ENCODE data around the gene ENTREP3.
A peak's percentile ranks its signal among the peaks of the same experiment; 100 is the strongest.

The ENTREP3 gene

DNA sequence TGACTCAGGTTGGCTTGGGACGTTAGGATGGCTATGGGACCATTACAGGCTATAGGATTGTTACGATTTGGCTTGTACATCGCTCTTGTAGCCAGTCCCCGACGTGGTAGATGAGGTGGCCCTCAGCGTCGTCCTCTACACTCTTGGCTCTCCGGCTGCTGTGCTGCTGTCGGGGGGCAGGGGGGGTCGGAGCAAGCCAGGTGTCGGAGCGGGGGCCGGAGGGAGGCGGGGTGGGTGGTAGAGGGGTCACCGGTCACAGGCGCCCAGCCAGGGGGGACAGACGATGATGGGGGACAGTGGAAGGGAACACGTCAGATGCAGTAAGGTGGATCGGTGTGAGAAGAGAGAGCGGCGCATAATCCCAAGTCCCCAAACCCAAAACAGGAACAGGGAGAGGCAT is 13.3 kb upstream of the ENTREP3 start:
- no peak overlapping the region for H3K4me3 ChIP-seq (ENCODE audit: low read length)
- TF ChIP-seq ZNF274 (IDR thresholded peaks at IDR 0.05; ENCODE audit: low read depth, low read length) = no peak

DNA sequence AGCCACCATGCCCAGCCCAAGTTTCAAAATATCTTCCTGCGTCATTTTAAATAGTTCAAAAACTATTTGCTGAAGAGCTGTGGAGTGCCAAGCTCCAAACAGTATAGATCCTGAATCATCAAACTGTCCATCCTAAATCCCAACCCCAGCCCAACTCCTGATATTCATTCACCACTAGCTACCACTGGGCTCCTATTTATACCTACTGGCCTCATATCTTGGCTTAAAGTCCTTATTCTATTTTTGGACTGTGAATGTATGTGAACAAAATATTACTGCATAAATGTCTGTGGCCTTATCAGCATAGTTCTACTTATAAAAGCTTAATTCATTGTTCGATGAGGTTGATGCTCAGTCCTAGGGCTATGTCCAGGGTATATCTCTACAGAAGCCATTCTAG is 12.1 kb upstream of the ENTREP3 start:
- no peak overlapping the region for H3K4me3 ChIP-seq (ENCODE audit: low read length)
- no peak for TF ChIP-seq ZNF274 (IDR thresholded peaks at IDR 0.05; ENCODE audit: low read depth, low read length)

DNA sequence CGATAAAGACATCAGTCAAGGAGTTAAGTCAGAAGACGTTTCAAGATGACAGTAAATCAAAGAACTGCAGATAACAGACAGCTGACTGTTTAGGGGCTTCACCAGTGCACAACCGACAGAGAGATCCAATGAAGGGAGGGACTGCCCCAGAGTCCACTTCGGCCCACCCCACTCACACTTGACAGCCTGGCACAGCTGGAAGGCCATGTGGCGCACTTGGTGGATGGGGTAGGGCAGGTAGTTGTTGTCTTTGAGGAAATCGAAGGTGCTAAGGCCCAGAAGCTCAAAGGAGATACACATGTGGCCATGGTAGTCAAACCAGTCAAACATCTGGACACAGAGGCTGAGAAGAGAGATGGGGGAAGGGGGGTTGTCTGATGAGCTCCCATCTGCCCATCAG is 11.3 kb upstream of the ENTREP3 start:
- H3K4me3 ChIP-seq (ENCODE audit: low read length) = no peak overlapping the region
- no peak for TF ChIP-seq ZNF274 (IDR thresholded peaks at IDR 0.05; ENCODE audit: low read depth, low read length)

DNA sequence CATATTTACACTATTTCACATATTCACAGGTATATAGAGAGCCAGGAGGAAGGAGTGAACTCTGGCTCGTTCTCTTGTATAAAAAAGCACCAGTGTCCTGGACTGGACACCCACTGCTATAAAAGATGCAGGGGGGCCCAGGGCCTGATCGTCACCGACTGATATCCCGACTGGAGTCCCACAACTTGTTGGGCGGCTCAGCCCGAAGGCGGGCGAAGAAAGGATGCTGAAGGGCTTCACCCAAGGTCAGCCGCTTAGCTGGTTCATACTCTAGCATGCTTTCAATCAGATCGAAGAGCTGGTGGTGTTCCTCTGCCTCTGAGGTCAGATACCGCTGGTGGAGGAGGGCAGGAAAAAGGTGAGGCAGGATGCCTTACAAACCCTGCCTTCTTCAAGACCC is 7.8 kb upstream of the ENTREP3 start:
- H3K4me3 ChIP-seq (ENCODE audit: low read length) = no peak overlapping the region
- no peak for TF ChIP-seq ZNF274 (IDR thresholded peaks at IDR 0.05; ENCODE audit: low read depth, low read length)

DNA sequence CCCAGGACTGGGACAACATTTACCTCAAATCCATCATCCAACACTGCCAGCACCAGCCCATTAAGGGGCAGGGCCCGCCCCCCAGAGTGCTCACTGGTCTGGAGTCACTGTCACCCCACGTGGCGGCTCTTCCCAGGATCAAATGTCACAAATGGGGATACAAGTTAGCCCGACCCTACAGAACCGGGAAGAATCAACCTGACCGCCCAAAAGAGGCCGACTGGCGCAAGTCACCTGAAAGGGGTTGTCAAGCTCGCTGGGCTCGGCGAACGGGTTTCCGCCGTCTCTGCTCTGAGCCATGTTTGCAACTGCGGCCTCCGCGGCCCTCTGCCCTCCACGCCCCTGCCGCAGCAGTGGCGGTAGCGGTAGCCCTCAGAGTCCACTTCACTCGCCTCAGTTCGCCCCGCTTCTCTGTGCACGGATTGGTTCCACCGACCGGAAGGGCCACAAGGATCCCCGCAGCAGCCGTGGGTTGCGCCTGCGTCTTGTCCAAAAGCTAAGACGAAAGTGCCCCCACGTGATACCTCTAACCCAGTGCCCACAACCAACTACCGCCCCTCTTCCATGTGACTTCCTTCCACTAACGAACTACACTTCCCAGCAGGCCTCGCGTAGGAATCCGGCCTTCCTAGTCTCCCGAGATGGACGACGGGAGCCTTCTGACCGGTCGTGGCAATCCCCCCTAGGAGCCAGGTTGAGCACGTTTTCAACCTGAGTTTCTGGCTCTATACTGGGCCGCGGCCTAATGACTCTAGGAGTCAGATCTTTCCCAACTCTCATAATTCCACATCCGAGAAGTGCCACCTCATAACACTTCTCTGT is 6.8 kb upstream of the ENTREP3 start, which contains the start of gene SCAMP3:
Gene SCAMP3, minus strand, starts transcription at position 509 of the 822 bp plus-strand sequence. Its CDS starts 209 bp downstream, at position 300.
- peak within 1 kb of the TSS; percentile 82 for H3K4me3 ChIP-seq (ENCODE audit: low read length)
- TF ChIP-seq ZNF274 (IDR thresholded peaks at IDR 0.05; ENCODE audit: low read depth, low read length) = no peak

DNA sequence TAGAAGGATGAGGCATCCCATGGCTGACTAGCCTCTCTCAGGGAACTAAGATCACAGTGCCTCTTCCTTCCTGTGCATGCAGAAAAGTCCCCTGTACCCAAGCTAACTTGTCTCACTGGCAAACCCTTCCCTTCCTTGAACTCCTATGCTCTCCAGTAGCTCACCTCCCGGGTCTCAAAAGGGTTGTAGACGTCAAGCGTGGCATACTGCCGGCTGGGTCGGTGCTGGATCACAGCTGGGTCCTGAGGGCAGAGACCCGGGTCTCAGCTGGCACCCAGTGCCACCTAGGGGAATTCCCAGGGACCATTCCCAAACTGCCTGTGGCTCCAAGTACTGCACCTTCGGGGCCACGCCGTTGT is 6.2 kb upstream of the ENTREP3 start:
- H3K4me3 ChIP-seq (ENCODE audit: low read length) = peak overlapping the region; percentile 82
- TF ChIP-seq ZNF274 (IDR thresholded peaks at IDR 0.05; ENCODE audit: low read depth, low read length) = no peak

DNA sequence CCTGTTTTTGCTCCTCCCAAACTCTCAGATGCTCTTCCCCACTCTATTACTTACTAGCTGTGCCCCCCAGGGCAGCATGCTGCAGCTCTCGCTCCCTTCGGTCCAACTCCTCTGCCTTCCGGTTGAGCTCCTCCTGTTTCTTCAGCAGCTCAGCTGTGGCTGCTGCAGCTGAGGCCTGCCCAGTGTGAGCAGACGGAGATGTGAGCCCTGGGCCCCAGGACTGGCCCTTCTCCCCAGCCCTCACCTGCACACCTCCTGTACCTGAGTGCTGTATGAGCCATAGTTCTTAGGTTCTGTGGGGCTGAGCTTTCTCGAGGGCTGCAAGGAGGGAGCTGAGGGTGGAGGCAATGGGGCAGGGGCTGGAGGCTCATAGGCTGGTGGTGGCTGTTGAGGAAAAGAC is 5.0 kb upstream of the ENTREP3 start:
- H3K4me3 ChIP-seq (ENCODE audit: low read length) = no peak overlapping the region

DNA sequence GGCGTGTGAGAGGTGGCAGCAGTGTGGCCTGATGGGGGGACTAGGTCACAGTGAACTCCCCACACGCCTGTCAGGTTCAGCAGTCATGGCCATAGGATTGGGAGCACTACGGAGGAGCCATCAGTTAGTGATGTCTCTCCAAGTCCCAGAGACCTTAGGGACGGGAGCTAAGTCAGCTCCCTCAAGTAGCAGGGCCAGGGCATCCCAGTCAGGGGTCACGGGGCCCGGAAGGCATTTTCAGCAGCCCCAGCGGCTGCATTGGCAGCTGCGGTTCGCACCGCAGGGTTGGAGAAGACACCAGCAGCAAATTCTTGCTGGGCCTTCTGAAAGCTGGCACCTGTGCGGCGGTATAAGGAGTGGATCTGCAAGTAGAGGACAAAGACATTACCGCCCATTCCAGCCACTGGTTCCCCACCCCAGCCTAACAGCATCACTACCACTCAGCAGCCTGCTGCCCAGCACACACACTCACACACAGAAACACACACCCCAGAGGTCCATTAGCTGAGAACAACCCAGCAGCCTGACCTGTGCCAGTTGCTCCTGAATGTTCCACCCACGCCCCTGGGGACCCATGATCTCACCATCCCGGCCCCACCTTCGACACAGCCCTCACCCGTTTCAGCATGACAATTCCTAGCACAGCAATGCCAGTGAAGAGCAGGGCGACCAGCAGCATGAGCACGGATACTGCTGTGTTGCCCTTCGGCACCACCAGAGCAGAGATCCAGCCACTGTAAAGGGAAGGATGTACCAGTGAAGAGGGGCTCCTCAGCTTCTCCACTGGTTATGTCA is 972 bp upstream of the ENTREP3 start:
- no peak for TF ChIP-seq ZNF274 (IDR thresholded peaks at IDR 0.05; ENCODE audit: low read depth, low read length)
- H3K4me3 ChIP-seq (ENCODE audit: low read length) = no peak overlapping the region; the same call in 1 of the 2 replicates

More for the DNA sequence above, 5.0 kb upstream of the ENTREP3 start:
- no peak for TF ChIP-seq ZNF274 (IDR thresholded peaks at IDR 0.05; ENCODE audit: low read depth, low read length)

DNA sequence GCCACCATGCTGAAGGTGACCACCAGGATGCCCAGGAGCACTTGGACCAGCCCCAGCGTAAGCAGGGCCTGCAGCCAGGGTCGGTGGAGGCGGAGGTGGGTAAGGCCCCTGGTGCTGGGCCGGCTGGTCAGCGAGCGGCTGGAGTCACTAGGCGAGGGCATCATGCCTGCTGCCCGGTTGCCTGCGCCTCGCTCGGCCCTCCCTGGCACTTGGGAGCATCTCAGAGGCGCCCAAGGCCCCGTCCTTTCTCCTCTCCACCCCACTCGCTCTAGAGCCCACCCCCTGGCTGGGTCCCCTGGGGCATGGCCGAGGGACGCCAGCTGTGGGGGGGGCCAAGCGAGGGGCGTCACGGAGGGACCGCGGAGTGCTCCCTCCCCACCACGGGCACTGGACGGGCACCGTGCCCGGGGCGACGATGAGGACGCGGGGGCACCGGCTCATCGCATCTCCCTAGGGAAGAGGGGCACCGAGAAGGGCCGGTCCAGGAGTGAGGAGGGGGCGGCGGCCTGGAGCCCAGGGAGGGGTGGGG is 505 bp downstream of the ENTREP3 start:
- peak overlapping the region; percentile 89 for H3K4me3 ChIP-seq (ENCODE audit: low read length)
- TF ChIP-seq ZNF274 (IDR thresholded peaks at IDR 0.05; ENCODE audit: low read depth, low read length) = no peak

DNA sequence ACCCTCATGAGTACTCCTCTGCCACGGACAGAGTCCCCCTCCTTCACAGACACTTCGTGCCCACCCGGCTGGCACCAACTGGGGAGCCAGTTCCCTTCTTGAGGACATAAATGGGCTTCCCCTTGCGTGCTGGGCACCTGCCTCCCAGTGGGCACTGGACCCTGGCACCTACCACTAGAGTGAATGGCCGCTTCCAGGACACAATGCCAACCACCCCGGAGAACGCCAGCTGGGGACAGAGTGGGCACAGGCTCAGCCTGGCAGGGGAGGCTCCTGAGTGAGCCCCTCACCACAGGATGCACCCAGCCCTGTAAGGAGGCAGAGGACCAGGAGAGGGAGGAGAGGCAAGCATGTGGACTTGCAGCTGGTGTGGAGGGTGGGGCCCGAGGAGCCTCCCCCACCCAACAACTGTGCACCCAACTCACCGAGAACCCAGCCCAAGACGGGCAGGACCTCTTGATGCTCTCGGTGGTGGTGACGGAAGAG is 1.0 kb downstream of the ENTREP3 start:
- no peak for TF ChIP-seq ZNF274 (IDR thresholded peaks at IDR 0.05; ENCODE audit: low read depth, low read length)
- peak overlapping the region; percentile 89 for H3K4me3 ChIP-seq (ENCODE audit: low read length)

DNA sequence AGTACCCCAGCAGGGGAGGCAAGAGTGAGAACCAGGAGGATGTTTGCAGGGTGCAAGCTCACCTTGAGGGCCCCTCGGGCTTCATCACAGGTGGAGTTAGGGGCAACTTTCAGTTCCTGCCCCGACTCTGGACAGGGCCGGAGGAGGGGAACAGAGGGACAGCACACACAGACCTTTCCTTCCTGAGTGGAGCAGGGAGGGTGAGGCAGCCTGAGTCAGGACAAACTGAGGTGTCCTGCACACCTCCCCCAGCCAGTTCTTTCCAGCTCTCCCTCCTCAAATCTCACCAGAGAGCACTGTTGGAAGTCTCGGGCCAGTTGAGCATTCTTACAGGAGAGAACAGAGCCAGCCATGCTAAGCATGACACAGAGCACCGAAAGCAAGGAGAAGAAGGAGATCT is 1.5 kb downstream of the ENTREP3 start:
- TF ChIP-seq ZNF274 (IDR thresholded peaks at IDR 0.05; ENCODE audit: low read depth, low read length) = no peak
- no peak overlapping the region; the same call in 1 of the 2 replicates for H3K4me3 ChIP-seq (ENCODE audit: low read length)

DNA sequence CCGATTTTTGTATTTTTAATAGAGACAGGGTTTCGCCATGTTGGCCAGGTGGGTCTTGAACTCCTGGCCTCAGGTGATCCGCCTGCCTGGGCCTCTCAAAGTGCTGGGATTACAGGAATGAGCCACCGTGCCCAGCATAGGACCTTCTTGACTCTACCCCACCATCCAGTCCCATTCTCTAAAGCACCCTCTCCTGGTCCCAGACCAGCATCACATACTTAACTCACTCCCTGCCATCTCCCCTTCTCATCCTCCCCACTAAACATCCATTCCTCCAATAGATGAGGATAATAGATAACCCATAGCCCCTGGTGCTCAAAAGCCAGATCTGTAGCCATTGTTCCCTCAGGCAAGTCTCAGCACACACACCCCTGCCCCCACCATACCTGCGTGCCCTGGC is 2.1 kb downstream of the ENTREP3 start:
- no peak for TF ChIP-seq ZNF274 (IDR thresholded peaks at IDR 0.05; ENCODE audit: low read depth, low read length)
- H3K4me3 ChIP-seq (ENCODE audit: low read length) = no peak overlapping the region

DNA sequence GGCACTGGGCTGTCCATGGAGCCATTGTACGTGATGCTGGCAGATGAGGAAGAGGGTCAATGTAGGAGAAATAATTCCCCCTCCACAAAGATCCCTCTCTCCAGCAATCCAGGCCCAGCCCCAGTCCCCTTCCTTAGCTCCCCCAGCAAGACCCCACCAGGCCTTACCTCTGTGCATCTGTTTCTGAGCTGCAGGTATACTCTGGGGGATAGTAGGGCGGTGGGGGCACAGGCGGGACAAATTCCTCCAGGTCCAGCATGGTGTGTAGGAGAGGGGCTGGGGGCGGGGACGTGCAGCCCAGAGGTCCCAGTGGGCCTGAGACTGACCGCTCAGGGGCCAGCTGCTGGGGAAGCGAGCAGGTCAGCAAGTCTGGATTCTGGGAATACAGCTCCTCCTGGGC is 3.7 kb downstream of the ENTREP3 start:
- no peak overlapping the region for H3K4me3 ChIP-seq (ENCODE audit: low read length)
- no peak for TF ChIP-seq ZNF274 (IDR thresholded peaks at IDR 0.05; ENCODE audit: low read depth, low read length)

DNA sequence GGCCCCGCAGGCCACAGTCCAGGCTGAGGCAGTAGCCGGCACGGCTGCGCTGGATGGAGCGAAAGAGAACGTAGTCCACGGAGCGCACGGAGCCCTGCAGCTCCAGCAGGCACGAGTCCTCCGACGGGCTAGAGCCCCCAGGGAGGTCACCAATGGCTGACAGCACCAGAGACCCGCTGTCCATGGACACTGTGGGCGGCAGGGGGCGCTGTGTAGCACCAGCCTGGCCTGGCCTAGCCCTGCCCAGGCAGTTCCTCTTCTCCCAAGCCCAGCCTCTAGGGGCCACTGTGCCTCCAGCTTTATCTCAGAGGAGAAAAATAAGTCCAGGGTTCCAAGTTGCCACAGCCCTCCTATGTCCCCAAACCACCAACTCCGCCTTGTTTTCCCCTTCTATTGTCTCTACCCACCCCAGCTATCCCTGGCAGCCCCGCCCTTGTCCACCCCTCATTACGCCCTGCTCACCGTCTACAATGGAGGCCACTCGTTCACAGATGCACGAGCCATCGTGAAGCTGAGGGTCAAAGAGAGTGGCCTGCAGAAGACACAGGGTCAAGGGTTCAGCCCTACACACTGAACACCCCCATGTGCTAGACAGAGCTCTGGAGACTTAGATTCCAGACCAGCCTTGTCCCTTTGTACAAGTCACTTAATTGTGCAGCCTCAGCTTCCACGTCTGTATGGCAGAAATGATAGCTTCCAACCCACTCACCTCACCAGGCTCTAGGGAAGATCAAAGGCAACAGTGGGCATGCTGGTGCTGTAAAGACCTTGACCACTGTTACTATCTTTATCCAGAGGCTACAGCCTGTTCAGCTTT is 4.4 kb downstream of the ENTREP3 start:
- peak overlapping the region; percentile 59; the same call in 1 of the 2 replicates for H3K4me3 ChIP-seq (ENCODE audit: low read length)

More for the DNA sequence above, 4.4 kb downstream of the ENTREP3 start:
- no peak for TF ChIP-seq ZNF274 (IDR thresholded peaks at IDR 0.05; ENCODE audit: low read depth, low read length)
